ENCODE data around the gene ITPR1.

DNA sequence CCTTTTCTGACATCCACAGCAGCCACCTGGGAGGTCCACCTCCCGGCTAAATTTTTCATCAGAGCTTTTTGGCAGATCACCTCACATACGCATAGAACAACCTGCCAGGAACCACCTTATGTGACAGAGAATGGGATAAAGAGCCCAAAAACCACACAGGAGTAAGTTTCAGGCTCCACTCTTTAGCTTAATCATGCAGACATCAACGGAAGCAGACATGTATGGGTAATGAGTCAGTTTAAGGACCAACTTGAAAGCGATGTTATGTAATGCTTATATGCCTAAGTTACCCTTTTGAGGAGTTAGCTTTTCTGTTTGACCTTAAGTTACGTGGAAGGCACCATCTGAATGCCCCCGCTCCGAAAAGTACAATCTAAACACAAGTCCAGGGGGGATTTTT lies 302.8 kb downstream of the ITPR1 start:
- TF ChIP-seq ZNF274 (IDR thresholded peaks at IDR 0.05; ENCODE audit: low read depth, low read length) (no peak), SUZ12 (IDR thresholded peaks at IDR 0.05; ENCODE audit: extremely low read depth, insufficient read depth, insufficient read length) (no peak), YY1 (IDR thresholded peaks at IDR 0.05; ENCODE audit: insufficient read depth, insufficient read length) (no peak)
